HG02981 (cell line): ENCODE results near the gene CEACAM4.
"Not testable (repeated sequence)": the region's sequence is repeated elsewhere in the genome, so short reads cannot be mapped to it uniquely, and the experiment has no call there.

Experiments used
- ATAC-seq: cut with Tn5 transposase; IDR thresholded peaks from one replicate; pipeline ENCODE4 v1.9.1; 2021; ENCODE audit warnings: mild to moderate bottlenecking, moderate library complexity; ENCODE audit not compliant: unreplicated experiment

CEACAM4 gene

GRCh38 chr19:41626877-41627276, at the start of gene CEACAM4:
Gene CEACAM4, minus strand, starts transcription at chr19:41627074. Its CDS starts 111 bp downstream, at chr19:41626963.
- ATAC-seq = no peak

- ATAC-seq = no peak
Observed at GRCh38 chr19:41671486-41671885, 44.6 kb upstream of the CEACAM4 start.

- ATAC-seq = no peak
Observed at GRCh38 chr19:41670755-41671154, 43.9 kb upstream of the CEACAM4 start.

- ATAC-seq = no peak
Observed at GRCh38 chr19:41668315-41668714, 41.4 kb upstream of the CEACAM4 start.

- no peak for ATAC-seq
Observed at GRCh38 chr19:41666075-41666474, 39.2 kb upstream of the CEACAM4 start.

- no peak for ATAC-seq
Observed at GRCh38 chr19:41657157-41657556, 30.3 kb upstream of the CEACAM4 start.

GRCh38 chr19:41656756-41657155, 29.9 kb upstream of the CEACAM4 start:
- not testable (repeated sequence) for ATAC-seq

GRCh38 chr19:41652250-41652649, 25.4 kb upstream of the CEACAM4 start:
- ATAC-seq = no peak

- ATAC-seq = no peak
Observed at GRCh38 chr19:41649827-41650226, 23.0 kb upstream of the CEACAM4 start.

GRCh38 chr19:41646589-41647204, 19.8 kb upstream of the CEACAM4 start:
- ATAC-seq = no peak

- no peak for ATAC-seq
Observed at GRCh38 chr19:41641879-41642485, 15.1 kb upstream of the CEACAM4 start.

- no peak for ATAC-seq
Observed at GRCh38 chr19:41638641-41639081, 11.8 kb upstream of the CEACAM4 start.

- no peak for ATAC-seq
Observed at GRCh38 chr19:41637484-41637883, 10.6 kb upstream of the CEACAM4 start.

GRCh38 chr19:41627966-41628675, 1.2 kb upstream of the CEACAM4 start:
- no peak for ATAC-seq

GRCh38 chr19:41626278-41626677, 596 bp downstream of the CEACAM4 start:
- ATAC-seq = no peak

- ATAC-seq = no peak
Observed at GRCh38 chr19:41624937-41625336, 1.9 kb downstream of the CEACAM4 start.

- no peak for ATAC-seq
Observed at GRCh38 chr19:41624515-41624914, 2.4 kb downstream of the CEACAM4 start.

GRCh38 chr19:41623360-41623759, 3.5 kb downstream of the CEACAM4 start:
- no peak for ATAC-seq

- ATAC-seq = no peak
Observed at GRCh38 chr19:41621654-41622053, 5.2 kb downstream of the CEACAM4 start.

GRCh38 chr19:41621226-41621625, 5.6 kb downstream of the CEACAM4 start:
- ATAC-seq = no peak

GRCh38 chr19:41620171-41620570, 6.7 kb downstream of the CEACAM4 start:
- no peak for ATAC-seq

- ATAC-seq = no peak
Observed at GRCh38 chr19:41619018-41619556, 7.8 kb downstream of the CEACAM4 start.
